ENCODE measurements around the gene NRXN3.

Gene NRXN3

GRCh38 chr14:78175412-78175811 lies 5.2 kb downstream of the NRXN3 start:
- Histone ChIP-seq H3K27me3 (ENCODE audit: insufficient read depth, low read length) (peaks cover 4% of the 10 kb centered on the region; the same call in 1 of the 2 replicates), H3K4me3 (ENCODE audit: low read length) (no peak overlapping the region), H3K36me3 (ENCODE audit: insufficient read depth, low read depth, low read length) (no peaks in the 10 kb centered on the region), H3K27ac (ENCODE audit: low read length) (no peak overlapping the region), H3K4me1 (ENCODE audit: insufficient read depth, low read length) (peaks cover 6% of the 10 kb centered on the region; the same call in 1 of the 2 replicates), H3K9ac (ENCODE audit: low read depth, low read length) (no peak overlapping the region), H3K9me3 (ENCODE audit: insufficient read depth, low read depth, low read length) (no peaks in the 10 kb centered on the region)

- H3K27me3 ChIP-seq (ENCODE audit: insufficient read depth, low read length), result no peaks in the 10 kb centered on the region
- H3K4me1 ChIP-seq (ENCODE audit: insufficient read depth, low read length), result no peaks in the 10 kb centered on the region
- no peak overlapping the region for H3K4me3 ChIP-seq (ENCODE audit: low read length)
- H3K9ac ChIP-seq (ENCODE audit: low read depth, low read length), result no peak overlapping the region
- no peaks in the 10 kb centered on the region for H3K36me3 ChIP-seq (ENCODE audit: insufficient read depth, low read depth, low read length)
- no peak overlapping the region for H3K27ac ChIP-seq (ENCODE audit: low read length)
- H3K9me3 ChIP-seq (ENCODE audit: insufficient read depth, low read depth, low read length), result no peaks in the 10 kb centered on the region
Observed at GRCh38 chr14:78178071-78178470, 7.9 kb downstream of the NRXN3 start.

GRCh38 chr14:78178971-78179370 lies 8.8 kb downstream of the NRXN3 start:
- no peak overlapping the region for H3K4me3 ChIP-seq (ENCODE audit: low read length)
- H3K36me3 ChIP-seq (ENCODE audit: insufficient read depth, low read depth, low read length), result no peaks in the 10 kb centered on the region
- no peak overlapping the region for H3K27ac ChIP-seq (ENCODE audit: low read length)
- no peaks in the 10 kb centered on the region for H3K27me3 ChIP-seq (ENCODE audit: insufficient read depth, low read length)
- no peaks in the 10 kb centered on the region for H3K9me3 ChIP-seq (ENCODE audit: insufficient read depth, low read depth, low read length)
- no peaks in the 10 kb centered on the region for H3K4me1 ChIP-seq (ENCODE audit: insufficient read depth, low read length)
- H3K9ac ChIP-seq (ENCODE audit: low read depth, low read length), result no peak overlapping the region

- Histone ChIP-seq H3K9me3 (ENCODE audit: insufficient read depth, low read depth, low read length) (no peaks in the 10 kb centered on the region), H3K27ac (ENCODE audit: low read length) (no peak overlapping the region), H3K4me3 (ENCODE audit: low read length) (no peak overlapping the region), H3K36me3 (ENCODE audit: insufficient read depth, low read depth, low read length) (no peaks in the 10 kb centered on the region), H3K27me3 (ENCODE audit: insufficient read depth, low read length) (no peaks in the 10 kb centered on the region), H3K4me1 (ENCODE audit: insufficient read depth, low read length) (no peaks in the 10 kb centered on the region), H3K9ac (ENCODE audit: low read depth, low read length) (no peak overlapping the region)
Observed at GRCh38 chr14:78181270-78181669, 11.1 kb downstream of the NRXN3 start.

GRCh38 chr14:78182722-78183121 lies 12.5 kb downstream of the NRXN3 start:
- Histone ChIP-seq H3K9ac (ENCODE audit: low read depth, low read length) (no peak overlapping the region), H3K4me3 (ENCODE audit: low read length) (no peak overlapping the region), H3K4me1 (ENCODE audit: insufficient read depth, low read length) (no peaks in the 10 kb centered on the region), H3K9me3 (ENCODE audit: insufficient read depth, low read depth, low read length) (no peaks in the 10 kb centered on the region), H3K27ac (ENCODE audit: low read length) (no peak overlapping the region), H3K36me3 (ENCODE audit: insufficient read depth, low read depth, low read length) (no peaks in the 10 kb centered on the region), H3K27me3 (ENCODE audit: insufficient read depth, low read length) (no peaks in the 10 kb centered on the region)

- Histone ChIP-seq H3K9ac (ENCODE audit: low read depth, low read length) (no peak overlapping the region), H3K27me3 (ENCODE audit: insufficient read depth, low read length) (no peaks in the 10 kb centered on the region), H3K27ac (ENCODE audit: low read length) (no peak overlapping the region)
Observed at GRCh38 chr14:78184157-78184556, 14.0 kb downstream of the NRXN3 start.

GRCh38 chr14:78186277-78186676 lies 16.1 kb downstream of the NRXN3 start:
- H3K4me3 ChIP-seq (ENCODE audit: low read length), result no peak overlapping the region
- no peaks in the 10 kb centered on the region for H3K4me1 ChIP-seq (ENCODE audit: insufficient read depth, low read length)
- H3K27me3 ChIP-seq (ENCODE audit: insufficient read depth, low read length), result no peaks in the 10 kb centered on the region
- no peaks in the 10 kb centered on the region for H3K9me3 ChIP-seq (ENCODE audit: insufficient read depth, low read depth, low read length)
- no peak overlapping the region for H3K9ac ChIP-seq (ENCODE audit: low read depth, low read length)
- no peak overlapping the region for H3K27ac ChIP-seq (ENCODE audit: low read length)
- H3K36me3 ChIP-seq (ENCODE audit: insufficient read depth, low read depth, low read length), result no peaks in the 10 kb centered on the region

More at GRCh38 chr14:78184157-78184556, 14.0 kb downstream of the NRXN3 start:
- Histone ChIP-seq H3K36me3 (ENCODE audit: insufficient read depth, low read depth, low read length) (no peaks in the 10 kb centered on the region), H3K4me3 (ENCODE audit: low read length) (no peak overlapping the region), H3K9me3 (ENCODE audit: insufficient read depth, low read depth, low read length) (no peaks in the 10 kb centered on the region), H3K4me1 (ENCODE audit: insufficient read depth, low read length) (no peaks in the 10 kb centered on the region)

- Histone ChIP-seq H3K4me1 (ENCODE audit: insufficient read depth, low read length) (no peaks in the 10 kb centered on the region), H3K27ac (ENCODE audit: low read length) (no peak overlapping the region), H3K9ac (ENCODE audit: low read depth, low read length) (no peak overlapping the region), H3K27me3 (ENCODE audit: insufficient read depth, low read length) (no peaks in the 10 kb centered on the region), H3K9me3 (ENCODE audit: insufficient read depth, low read depth, low read length) (no peaks in the 10 kb centered on the region), H3K36me3 (ENCODE audit: insufficient read depth, low read depth, low read length) (no peaks in the 10 kb centered on the region), H3K4me3 (ENCODE audit: low read length) (no peak overlapping the region)
Observed at GRCh38 chr14:78188882-78189281, 18.7 kb downstream of the NRXN3 start.

GRCh38 chr14:78195431-78195830 lies 25.3 kb downstream of the NRXN3 start:
- H3K4me1 ChIP-seq (ENCODE audit: insufficient read depth, low read length), result no peaks in the 10 kb centered on the region
- H3K9ac ChIP-seq (ENCODE audit: low read depth, low read length), result no peak overlapping the region
- no peaks in the 10 kb centered on the region for H3K9me3 ChIP-seq (ENCODE audit: insufficient read depth, low read depth, low read length)
- H3K27me3 ChIP-seq (ENCODE audit: insufficient read depth, low read length), result no peaks in the 10 kb centered on the region
- no peak overlapping the region for H3K4me3 ChIP-seq (ENCODE audit: low read length)
- no peaks in the 10 kb centered on the region for H3K36me3 ChIP-seq (ENCODE audit: insufficient read depth, low read depth, low read length)
- no peak overlapping the region for H3K27ac ChIP-seq (ENCODE audit: low read length)

- no peak overlapping the region for H3K4me3 ChIP-seq (ENCODE audit: low read length)
- H3K4me1 ChIP-seq (ENCODE audit: insufficient read depth, low read length), result no peaks in the 10 kb centered on the region
- H3K36me3 ChIP-seq (ENCODE audit: insufficient read depth, low read depth, low read length), result no peaks in the 10 kb centered on the region
- no peak overlapping the region for H3K9ac ChIP-seq (ENCODE audit: low read depth, low read length)
- H3K27me3 ChIP-seq (ENCODE audit: insufficient read depth, low read length), result no peaks in the 10 kb centered on the region
- no peaks in the 10 kb centered on the region for H3K9me3 ChIP-seq (ENCODE audit: insufficient read depth, low read depth, low read length)
- no peak overlapping the region for H3K27ac ChIP-seq (ENCODE audit: low read length)
Observed at GRCh38 chr14:78196323-78196722, 26.1 kb downstream of the NRXN3 start.

GRCh38 chr14:78197051-78197450 lies 26.9 kb downstream of the NRXN3 start:
- Histone ChIP-seq H3K36me3 (ENCODE audit: insufficient read depth, low read depth, low read length) (no peaks in the 10 kb centered on the region), H3K27ac (ENCODE audit: low read length) (no peak overlapping the region), H3K4me3 (ENCODE audit: low read length) (no peak overlapping the region), H3K9ac (ENCODE audit: low read depth, low read length) (no peak overlapping the region), H3K27me3 (ENCODE audit: insufficient read depth, low read length) (no peaks in the 10 kb centered on the region), H3K9me3 (ENCODE audit: insufficient read depth, low read depth, low read length) (no peaks in the 10 kb centered on the region), H3K4me1 (ENCODE audit: insufficient read depth, low read length) (no peaks in the 10 kb centered on the region)

- no peaks in the 10 kb centered on the region for H3K9me3 ChIP-seq (ENCODE audit: insufficient read depth, low read depth, low read length)
- no peaks in the 10 kb centered on the region for H3K27me3 ChIP-seq (ENCODE audit: insufficient read depth, low read length)
- H3K4me1 ChIP-seq (ENCODE audit: insufficient read depth, low read length), result peaks cover 11% of the 10 kb centered on the region; the same call in 1 of the 2 replicates
- H3K9ac ChIP-seq (ENCODE audit: low read depth, low read length), result no peak overlapping the region
- H3K27ac ChIP-seq (ENCODE audit: low read length), result no peak overlapping the region
- H3K36me3 ChIP-seq (ENCODE audit: insufficient read depth, low read depth, low read length), result no peaks in the 10 kb centered on the region
- H3K4me3 ChIP-seq (ENCODE audit: low read length), result no peak overlapping the region
Observed at GRCh38 chr14:78202163-78202562, 32.0 kb downstream of the NRXN3 start.

- H3K4me1 ChIP-seq (ENCODE audit: insufficient read depth, low read length), result peaks cover 11% of the 10 kb centered on the region; the same call in 1 of the 2 replicates
- H3K36me3 ChIP-seq (ENCODE audit: insufficient read depth, low read depth, low read length), result no peaks in the 10 kb centered on the region
- H3K9ac ChIP-seq (ENCODE audit: low read depth, low read length), result no peak overlapping the region
- H3K9me3 ChIP-seq (ENCODE audit: insufficient read depth, low read depth, low read length), result no peaks in the 10 kb centered on the region
- H3K27ac ChIP-seq (ENCODE audit: low read length), result no peak overlapping the region
- H3K27me3 ChIP-seq (ENCODE audit: insufficient read depth, low read length), result no peaks in the 10 kb centered on the region
- H3K4me3 ChIP-seq (ENCODE audit: low read length), result no peak overlapping the region
Observed at GRCh38 chr14:78202976-78203375, 32.8 kb downstream of the NRXN3 start.
